ENCODE results near the gene ANTXRL.
"Not testable (repeated sequence)": the region's sequence is repeated elsewhere in the genome, so short reads cannot be mapped to it uniquely, and the experiment has no call there.

ANTXRL gene

GRCh38 chr10:46310143-46310514 lies 23.3 kb downstream of the ANTXRL start:
- DNase-seq = no peak

- no peak for DNase-seq
These were observed 24.1 kb downstream of the ANTXRL start for GRCh38 chr10:46310851-46311250.

GRCh38 chr10:46311501-46311951 lies 24.7 kb downstream of the ANTXRL start:
- no peak for DNase-seq

GRCh38 chr10:46311961-46312431 lies 25.2 kb downstream of the ANTXRL start:
- DNase-seq = not testable (repeated sequence)

GRCh38 chr10:46312953-46313352 lies 26.2 kb downstream of the ANTXRL start:
- DNase-seq = no peak

- no peak for DNase-seq
These were observed 27.3 kb downstream of the ANTXRL start for GRCh38 chr10:46314071-46314470.

- not testable (repeated sequence) for DNase-seq
These were observed 28.5 kb downstream of the ANTXRL start for GRCh38 chr10:46315071-46315860.

- no peak for DNase-seq
These were observed 30.6 kb downstream of the ANTXRL start for GRCh38 chr10:46317370-46317769.

- DNase-seq = no peak
These were observed 31.1 kb downstream of the ANTXRL start for GRCh38 chr10:46317889-46318288.

GRCh38 chr10:46318799-46319198 lies 32.0 kb downstream of the ANTXRL start:
- DNase-seq = no peak

GRCh38 chr10:46319389-46319788 lies 32.6 kb downstream of the ANTXRL start:
- DNase-seq = no peak

GRCh38 chr10:46321770-46322169 lies 35.0 kb downstream of the ANTXRL start:
- no peak for DNase-seq

GRCh38 chr10:46323176-46323575 lies 36.4 kb downstream of the ANTXRL start:
- no peak for DNase-seq

- DNase-seq = no peak
These were observed 38.2 kb downstream of the ANTXRL start for GRCh38 chr10:46325021-46325420.

GRCh38 chr10:46326066-46326465 lies 39.3 kb downstream of the ANTXRL start:
- DNase-seq = no peak

GRCh38 chr10:46326971-46327370 lies 40.2 kb downstream of the ANTXRL start:
- DNase-seq = no peak

- DNase-seq = no peak
These were observed 40.9 kb downstream of the ANTXRL start for GRCh38 chr10:46327685-46328084.

- no peak for DNase-seq
These were observed 42.3 kb downstream of the ANTXRL start for GRCh38 chr10:46328853-46329689.

- DNase-seq = no peak
These were observed 42.9 kb downstream of the ANTXRL start for GRCh38 chr10:46329690-46330016.

GRCh38 chr10:46330894-46331293 lies 44.1 kb downstream of the ANTXRL start:
- DNase-seq = no peak

GRCh38 chr10:46365484-46365883 lies 78.7 kb downstream of the ANTXRL start:
- not testable (repeated sequence) for DNase-seq

GRCh38 chr10:46367209-46367608 lies 80.4 kb downstream of the ANTXRL start:
- DNase-seq = not testable (repeated sequence)

GRCh38 chr10:46367666-46368240 lies 81.0 kb downstream of the ANTXRL start:
- not testable (repeated sequence) for DNase-seq

GRCh38 chr10:46368956-46369355 lies 82.2 kb downstream of the ANTXRL start:
- not testable (repeated sequence) for DNase-seq

Data from NCI-H82 (cell line).